NCI-H1092 (cell line): Measurements from ENCODE around the gene USP20.

Experiments
- DNase-seq: peaks from one replicate; lab custom pipeline; 2025; lab: John Stamatoyannopoulos, UW

Gene USP20

GRCh38 chr9:129857207-129857606 is 21.9 kb downstream of the USP20 start:
- DNase-seq, result no peak

- DNase-seq, result no peak
These were observed 23.1 kb downstream of the USP20 start for GRCh38 chr9:129858167-129858962.

- DNase-seq, result no peak
These were observed 25.6 kb downstream of the USP20 start for GRCh38 chr9:129860653-129861446.

- DNase-seq, result no peak
These were observed 26.2 kb downstream of the USP20 start for GRCh38 chr9:129861447-129861827.

- no peak for DNase-seq
These were observed 27.9 kb downstream of the USP20 start for GRCh38 chr9:129863059-129863690.

GRCh38 chr9:129864991-129865647 is 29.9 kb downstream of the USP20 start:
- no peak for DNase-seq

- DNase-seq, result no peak
These were observed 30.5 kb downstream of the USP20 start for GRCh38 chr9:129865668-129866320.

- DNase-seq, result no peak
These were observed 31.3 kb downstream of the USP20 start for GRCh38 chr9:129866394-129867135.

GRCh38 chr9:129867136-129868022 is 32.1 kb downstream of the USP20 start:
- no peak for DNase-seq

GRCh38 chr9:129868023-129868871 is 33.0 kb downstream of the USP20 start:
- no peak for DNase-seq

- no peak for DNase-seq
These were observed 33.7 kb downstream of the USP20 start for GRCh38 chr9:129868872-129869486.

- no peak for DNase-seq
These were observed 34.6 kb downstream of the USP20 start for GRCh38 chr9:129869585-129870501.

- DNase-seq, result no peak
These were observed 35.8 kb downstream of the USP20 start for GRCh38 chr9:129871046-129871445.

GRCh38 chr9:129873563-129874190 is 38.4 kb downstream of the USP20 start:
- no peak for DNase-seq

- no peak for DNase-seq
These were observed 39.2 kb downstream of the USP20 start for GRCh38 chr9:129874261-129875101.

- no peak for DNase-seq
These were observed 39.9 kb downstream of the USP20 start for GRCh38 chr9:129875181-129875611.
